Upper lobe of left lung (tissue), 4 donors: Measurements from ENCODE around the gene FBLN5.

Experiments used
- CTCF ChIP-seq, 6 experiments: fragments of 450-650 bp in 4 of 6; fragments of 200-600 bp in 2 of 6; sonication (generic) in 2 of 6; IDR thresholded peaks; one replicate each; pipeline ENCODE4 v1.5.1; 2016 to 2019; ENCODE audit warnings: antibody characterized with exemption in 6 of 6
- EP300 ChIP-seq, 4 donors: sonication (generic); formaldehyde crosslinking; IDR thresholded peaks; one replicate each; pipeline ENCODE4 v1.5.1; 2017; ENCODE audit warnings: antibody characterized with exemption in 4 of 4, control low read depth in 2 of 4
- POLR2A ChIP-seq, 4 donors: fragments of 450-650 bp; IDR thresholded peaks; one replicate each; pipeline ENCODE4 v1.5.1; 2016 to 2017; ENCODE audit warnings: antibody characterized with exemption in 4 of 4, mild to moderate bottlenecking in 2 of 4
- POLR2AphosphoS5 ChIP-seq, 2 donors: sonication (generic); formaldehyde crosslinking; IDR thresholded peaks; one replicate each; pipeline ENCODE4 v1.5.1; 2017; ENCODE audit warnings: antibody characterized with exemption in 2 of 2

GRCh38 chr14:91987192-91987591, 39.7 kb upstream of the FBLN5 start:
- no peak for TF ChIP-seq CTCF (IDR thresholded peaks at IDR 0.05)
- no peak for TF ChIP-seq EP300 (IDR thresholded peaks at IDR 0.05)
- no peak for TF ChIP-seq POLR2A (IDR thresholded peaks at IDR 0.05)
- TF ChIP-seq POLR2AphosphoS5 (IDR thresholded peaks at IDR 0.05) = no peak
